Kidney epithelial cell (primary cell): ENCODE data around the gene SLC7A7. TPM values are rescaled to one million over a fixed set of nuclear protein-coding genes. Genes with fewer than 3 reads are reported as not detected.

Experiments
- DNase-seq: peaks from one replicate; pipeline ENCODE4 v3.0.0-alpha.2; 2010; ENCODE audit warnings: low read depth
- H3K27me3 ChIP-seq: 2 replicates; pipeline ENCODE4 v1.6.0; 2011; ENCODE audit warnings: low read length; ENCODE audit not compliant: control insufficient read depth, insufficient read depth
- H3K36me3 ChIP-seq: 2 replicates; pipeline ENCODE4 v1.5.1; 2011; ENCODE audit warnings: low read length; ENCODE audit not compliant: control insufficient read depth, insufficient read depth
- H3K4me3 ChIP-seq: 2 replicates; pipeline ENCODE4 v1.5.1; 2011; ENCODE audit warnings: low read depth, mild to moderate bottlenecking, control low read depth, low read length
- total RNA-seq: library from RNA; depleted of rRNA; stranded (reverse); fragments of >200 nt; gene quantifications from 2 replicates; pipeline ENCODE4 v1.2.3, GENCODE V29; 2015
- TF ChIP-seq, protein P1 (sequence below): IDR thresholded peaks from 2 replicates; pipeline ENCODE4 v1.5.1; 2011; ENCODE audit warnings: mild to moderate bottlenecking, moderate library complexity, low read length, control low read depth, inconsistent platforms; ENCODE audit not compliant: insufficient read depth, poor library complexity, severe bottlenecking

The SLC7A7 gene
- total RNA-seq, 1 donor from 2014 or later, result 6.8 TPM

DNA sequence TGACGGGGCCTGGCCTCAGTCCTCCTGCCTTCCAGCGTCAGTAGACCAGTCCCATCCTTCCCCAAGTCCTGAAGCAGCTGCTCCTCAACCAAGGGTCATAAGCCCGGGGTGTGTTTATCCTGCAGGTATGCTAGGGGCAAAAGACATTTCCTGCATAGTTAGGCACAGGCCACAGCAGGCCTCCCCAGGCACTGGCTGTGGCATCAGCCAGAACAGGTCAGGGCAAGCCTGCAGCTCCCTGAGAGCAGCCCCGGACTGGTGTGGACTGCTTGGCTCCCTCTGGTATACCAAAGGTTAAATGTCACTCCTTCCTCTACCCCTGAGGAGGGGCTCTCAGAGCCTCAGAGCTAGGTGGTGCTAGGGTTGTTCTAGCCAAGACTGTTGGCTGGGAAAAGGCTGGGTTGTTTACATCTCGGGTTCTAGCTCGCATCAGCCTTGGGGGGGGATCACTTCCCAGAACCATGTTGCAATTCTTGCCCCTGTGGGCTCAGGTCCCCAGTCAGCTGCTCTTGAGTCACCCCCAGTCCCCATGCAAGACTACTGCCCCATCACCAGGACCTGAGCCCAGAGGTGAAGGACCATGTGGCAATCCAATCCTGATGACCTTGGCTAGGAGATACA is 24.0 kb upstream of the SLC7A7 start:
- H3K27me3 ChIP-seq, result no peaks in the 10 kb centered on the region
- H3K36me3 ChIP-seq, result no peaks in the 10 kb centered on the region
- DNase-seq, result no peak
- TF ChIP-seq, protein P1, sequence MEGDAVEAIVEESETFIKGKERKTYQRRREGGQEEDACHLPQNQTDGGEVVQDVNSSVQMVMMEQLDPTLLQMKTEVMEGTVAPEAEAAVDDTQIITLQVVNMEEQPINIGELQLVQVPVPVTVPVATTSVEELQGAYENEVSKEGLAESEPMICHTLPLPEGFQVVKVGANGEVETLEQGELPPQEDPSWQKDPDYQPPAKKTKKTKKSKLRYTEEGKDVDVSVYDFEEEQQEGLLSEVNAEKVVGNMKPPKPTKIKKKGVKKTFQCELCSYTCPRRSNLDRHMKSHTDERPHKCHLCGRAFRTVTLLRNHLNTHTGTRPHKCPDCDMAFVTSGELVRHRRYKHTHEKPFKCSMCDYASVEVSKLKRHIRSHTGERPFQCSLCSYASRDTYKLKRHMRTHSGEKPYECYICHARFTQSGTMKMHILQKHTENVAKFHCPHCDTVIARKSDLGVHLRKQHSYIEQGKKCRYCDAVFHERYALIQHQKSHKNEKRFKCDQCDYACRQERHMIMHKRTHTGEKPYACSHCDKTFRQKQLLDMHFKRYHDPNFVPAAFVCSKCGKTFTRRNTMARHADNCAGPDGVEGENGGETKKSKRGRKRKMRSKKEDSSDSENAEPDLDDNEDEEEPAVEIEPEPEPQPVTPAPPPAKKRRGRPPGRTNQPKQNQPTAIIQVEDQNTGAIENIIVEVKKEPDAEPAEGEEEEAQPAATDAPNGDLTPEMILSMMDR, result no peak
- H3K4me3 ChIP-seq, result peak overlapping the region; percentile 94

GRCh38 chr14:22838631-22839041 is 23.4 kb upstream of the SLC7A7 start:
- H3K36me3 ChIP-seq, result no peaks in the 10 kb centered on the region
- H3K27me3 ChIP-seq, result no peaks in the 10 kb centered on the region
- TF ChIP-seq, protein P1, result no peak
- peak overlapping the region; percentile 94 for H3K4me3 ChIP-seq
- no peak for DNase-seq

DNA sequence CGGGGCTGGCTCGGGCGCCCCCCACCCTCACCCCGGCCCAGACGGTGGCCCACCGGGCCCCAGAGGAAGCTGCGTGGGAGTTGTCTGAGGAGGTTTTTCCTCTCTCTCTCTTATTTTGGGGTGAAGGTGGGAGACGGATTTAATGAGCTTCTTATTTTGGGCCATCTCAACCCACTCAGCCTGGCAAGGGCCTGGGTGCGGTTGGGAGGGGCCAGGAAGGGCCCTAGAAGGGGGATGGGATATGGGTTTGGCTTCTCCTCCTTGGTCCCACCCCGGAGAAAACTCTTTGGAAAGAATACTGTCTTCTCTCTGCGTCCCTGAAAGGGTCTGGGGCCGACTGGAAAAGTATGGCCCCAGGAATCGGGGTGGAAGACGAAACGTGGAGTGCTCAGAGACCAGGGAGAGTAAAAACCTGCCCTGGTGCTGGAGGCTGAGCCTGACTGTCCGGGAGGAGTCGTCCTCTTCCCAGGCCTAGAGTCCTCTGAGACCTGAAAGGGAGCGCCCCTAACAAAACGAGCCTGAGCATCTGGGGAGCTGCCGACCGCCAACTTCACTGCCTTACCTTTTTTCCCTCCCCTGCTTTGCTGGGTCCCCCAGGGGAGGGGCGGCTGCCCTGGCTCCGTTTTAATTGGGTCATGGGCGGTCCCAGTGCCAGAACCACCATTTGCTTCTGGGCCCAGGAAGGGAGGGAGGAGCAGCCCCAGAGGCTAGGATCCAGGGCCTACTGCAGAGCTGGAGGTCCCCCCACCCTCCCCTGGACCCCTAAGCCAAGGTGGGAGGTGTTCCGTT is 22.7 kb upstream of the SLC7A7 start:
- H3K4me3 ChIP-seq, result peak overlapping the region; percentile 94
- no peak for DNase-seq
- TF ChIP-seq, protein P1, result no peak
- H3K36me3 ChIP-seq, result no peaks in the 10 kb centered on the region
- no peaks in the 10 kb centered on the region for H3K27me3 ChIP-seq

DNA sequence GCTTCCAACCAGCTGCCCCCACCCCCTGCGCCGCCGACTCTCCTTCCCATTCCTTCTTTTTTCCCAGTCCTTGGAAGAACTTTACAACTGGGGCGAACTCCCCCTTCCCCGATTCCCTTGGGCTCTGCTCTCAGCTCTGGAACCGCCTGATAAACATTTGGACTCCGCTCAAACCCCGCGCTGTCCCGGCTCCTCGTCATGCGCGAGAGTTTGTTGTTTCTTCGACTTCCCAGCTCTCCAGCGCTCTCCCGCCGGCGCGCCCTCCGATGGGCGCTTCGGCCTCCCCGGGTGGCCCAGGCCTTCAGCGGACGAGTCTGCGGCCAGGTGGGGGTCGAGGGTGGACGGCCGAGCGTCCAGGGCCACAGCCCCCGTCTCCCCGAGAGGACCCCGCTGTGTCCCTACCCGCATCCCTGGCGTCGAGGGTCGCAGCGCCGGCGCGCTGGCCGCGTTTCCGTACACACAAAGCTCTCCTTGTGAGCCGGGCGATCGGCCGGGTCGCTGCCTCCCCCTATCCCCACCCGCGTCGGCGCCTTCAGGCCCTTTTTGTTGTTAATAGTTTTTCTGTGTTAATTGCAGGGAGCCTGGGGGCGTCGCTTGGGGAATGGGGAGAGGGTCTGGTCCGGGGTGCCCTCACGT is 22.0 kb upstream of the SLC7A7 start:
- DNase-seq, result no peak
- H3K36me3 ChIP-seq, result no peaks in the 10 kb centered on the region
- TF ChIP-seq, protein P1, result no peak
- no peaks in the 10 kb centered on the region for H3K27me3 ChIP-seq
- H3K4me3 ChIP-seq, result peak overlapping the region; percentile 94

DNA sequence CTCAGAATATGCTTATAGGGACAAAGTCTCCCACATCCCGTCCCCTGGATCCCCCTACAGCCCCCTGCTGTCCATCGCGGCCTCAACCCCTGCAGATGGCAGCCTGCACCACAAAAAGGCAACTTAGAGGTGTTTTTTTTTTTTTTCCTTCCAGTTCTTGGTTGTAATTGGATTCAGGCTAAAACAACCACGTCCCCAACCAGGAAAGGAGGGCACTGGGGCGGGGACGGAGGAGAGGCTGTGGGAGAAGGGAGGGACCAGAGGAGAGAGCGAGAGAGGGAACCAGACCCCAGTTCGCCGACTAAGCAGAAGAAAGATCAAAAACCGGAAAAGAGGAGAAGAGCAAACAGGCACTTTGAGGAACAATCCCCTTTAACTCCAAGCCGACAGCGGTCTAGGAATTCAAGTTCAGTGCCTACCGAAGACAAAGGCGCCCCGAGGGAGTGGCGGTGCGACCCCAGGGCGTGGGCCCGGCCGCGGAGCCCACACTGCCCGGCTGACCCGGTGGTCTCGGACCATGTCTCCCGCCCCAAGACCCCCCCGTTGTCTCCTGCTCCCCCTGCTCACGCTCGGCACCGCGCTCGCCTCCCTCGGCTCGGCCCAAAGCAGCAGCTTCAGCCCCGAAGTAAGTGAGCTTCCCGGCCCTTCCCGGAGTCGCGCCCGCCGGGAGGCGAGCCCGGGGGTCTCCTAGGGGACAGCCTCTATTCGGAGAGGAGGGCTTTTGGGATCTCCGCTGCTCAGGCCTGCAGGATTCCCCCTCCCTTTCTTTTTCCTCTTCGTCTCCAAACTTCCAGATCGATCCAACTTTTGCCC is 21.3 kb upstream of the SLC7A7 start, which contains the start of gene MMP14:
MMP14 (plus strand) TSS at position 285 of the 813 bp plus-strand sequence; CDS start at position 518, 233 bp downstream.
- no peak for DNase-seq
- Histone ChIP-seq H3K36me3 (no peaks in the 10 kb centered on the region), H3K27me3 (no peaks in the 10 kb centered on the region), H3K4me3 (peak within 1 kb of the TSS; percentile 94)
- TF ChIP-seq, protein P1, result peak; percentile 54
